Stimulated activated CD4-positive, alpha-beta T cell treated with anti-CD3 and anti-CD28 coated beads, Interleukin-1b, Interleukin-23, amount 100 ng/mL, for 1 hour (primary cell): Measurements from ENCODE around the gene AMPD1.

Experiments
- DNase-seq, 2 donors: peaks; one replicate each; pipeline ENCODE4 v3.0.0-alpha.2; 2020; ENCODE audit warnings: low read depth in 2 of 2

AMPD1 gene

GRCh38 chr1:114695430-114696058 is at the start of gene AMPD1:
Gene AMPD1, minus strand, starts transcription at chr1:114695546. Its CDS starts 75 bp downstream, at chr1:114695471.
- no peak for DNase-seq

DNA sequence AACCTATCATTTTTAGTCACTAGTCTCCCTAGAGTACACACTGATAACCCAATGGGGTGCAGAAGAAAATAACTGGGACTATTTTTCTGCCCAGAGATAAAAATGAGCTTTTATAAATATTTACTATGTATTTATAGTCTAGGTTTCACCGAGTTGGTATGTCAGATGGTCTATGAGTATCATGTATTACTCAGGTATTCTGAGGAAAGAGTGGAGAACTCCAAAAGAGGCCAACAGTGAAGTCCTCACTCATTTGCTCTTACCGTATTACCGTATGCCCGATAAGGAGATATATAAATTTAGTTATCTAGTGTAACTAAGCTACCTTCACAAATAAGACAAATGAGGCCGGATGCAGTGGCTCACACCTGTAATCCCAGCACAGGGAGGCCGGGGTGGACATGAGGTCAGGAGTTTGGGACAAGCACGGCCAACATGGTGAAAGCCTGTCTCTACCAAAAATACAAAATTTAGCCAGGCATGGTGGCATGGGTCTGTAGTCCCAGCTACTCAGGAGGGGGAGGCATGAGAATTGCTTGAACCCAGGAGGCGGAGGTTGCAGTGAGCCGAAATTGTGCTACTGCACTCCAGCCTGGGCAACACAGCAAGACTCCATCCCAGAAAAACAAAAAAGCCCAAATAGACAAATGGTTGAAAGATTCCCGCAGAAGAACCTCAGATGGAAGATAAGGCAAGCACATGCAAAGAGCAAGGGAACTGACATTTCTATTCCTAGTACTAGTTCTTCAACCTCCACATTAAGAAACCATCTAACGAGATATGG is 46.8 kb upstream of the AMPD1 start:
- DNase-seq = no peak

DNA sequence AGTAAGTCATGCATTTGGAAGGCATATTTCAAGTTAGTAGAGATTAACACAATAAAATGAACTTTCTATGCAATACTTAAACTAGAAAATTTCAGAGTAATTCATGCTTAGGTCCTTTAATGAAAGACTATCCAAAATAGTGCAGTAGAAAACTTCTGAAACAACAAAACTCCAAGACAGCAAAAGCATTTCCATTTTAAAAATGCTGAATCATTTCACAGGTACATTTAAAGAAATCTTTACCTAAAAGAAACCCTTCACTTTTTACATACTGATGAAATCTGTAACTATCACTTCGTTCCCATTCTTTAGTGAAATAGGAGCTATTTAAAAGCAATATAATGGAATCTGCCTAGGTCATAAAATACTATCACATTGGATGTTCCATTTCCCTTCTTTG is 45.0 kb upstream of the AMPD1 start:
- no peak for DNase-seq

GRCh38 chr1:114737314-114737849 is 42.0 kb upstream of the AMPD1 start:
- no peak for DNase-seq

DNA sequence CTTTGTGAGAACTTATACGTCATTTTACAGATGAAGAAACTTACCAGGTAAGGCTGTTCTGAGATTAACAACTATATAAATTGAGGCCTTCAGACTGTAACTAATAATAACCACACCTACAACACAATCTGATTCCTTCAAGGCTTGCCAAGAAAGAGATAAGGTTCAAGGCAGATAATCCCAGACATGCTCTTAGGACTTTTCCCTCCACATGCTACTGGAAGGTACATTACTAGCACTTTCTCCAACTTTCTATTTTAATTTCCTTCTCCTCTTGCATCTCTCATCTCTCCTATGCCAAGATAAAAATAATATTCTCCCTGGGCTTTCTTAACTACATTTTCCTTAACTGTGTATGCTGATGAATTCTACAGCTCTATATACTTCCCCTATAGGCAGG is 40.1 kb upstream of the AMPD1 start:
- no peak for DNase-seq

GRCh38 chr1:114729782-114730181 is 34.4 kb upstream of the AMPD1 start:
- DNase-seq = no peak

GRCh38 chr1:114728553-114728952 is 33.2 kb upstream of the AMPD1 start:
- DNase-seq = no peak

- DNase-seq = no peak
Measured at GRCh38 chr1:114725230-114725629, 29.9 kb upstream of the AMPD1 start.

DNA sequence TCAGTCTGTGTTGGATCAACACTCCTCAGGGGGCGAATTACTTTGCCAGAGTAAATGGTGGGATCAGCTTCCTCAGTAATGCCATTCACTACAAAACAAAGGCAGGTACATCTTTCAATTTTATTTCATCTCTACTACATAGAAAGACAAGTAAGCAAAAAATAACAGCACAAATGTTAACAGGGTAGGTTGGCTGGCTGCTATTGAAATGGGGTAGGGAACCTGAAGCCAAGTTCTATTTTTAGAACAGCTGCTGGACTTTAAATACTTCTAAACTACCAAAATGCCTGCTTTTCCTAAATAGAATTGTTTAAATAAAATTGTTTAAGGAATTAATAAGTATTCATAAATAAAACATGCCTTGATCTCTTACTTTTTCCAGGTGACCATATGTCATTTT is 28.6 kb upstream of the AMPD1 start:
- DNase-seq = no peak

- DNase-seq = no peak
Measured at GRCh38 chr1:114723457-114723856, 28.1 kb upstream of the AMPD1 start.

GRCh38 chr1:114720492-114720891 is 25.1 kb upstream of the AMPD1 start:
- DNase-seq = no peak

GRCh38 chr1:114719424-114719787 is 24.1 kb upstream of the AMPD1 start:
- no peak for DNase-seq

GRCh38 chr1:114718661-114719423 is 23.5 kb upstream of the AMPD1 start:
- DNase-seq = no peak

GRCh38 chr1:114716304-114717170 is 21.2 kb upstream of the AMPD1 start, which contains the start of gene NRAS:
Gene NRAS, minus strand, starts transcription at chr1:114716771. Its CDS starts 611 bp downstream, at chr1:114716160.
- DNase-seq = peak; percentile 81 to 94

- DNase-seq = no peak
Measured at GRCh38 chr1:114715952-114716303, 20.6 kb upstream of the AMPD1 start.

- no peak for DNase-seq
Measured at GRCh38 chr1:114712977-114713376, 17.6 kb upstream of the AMPD1 start.

DNA sequence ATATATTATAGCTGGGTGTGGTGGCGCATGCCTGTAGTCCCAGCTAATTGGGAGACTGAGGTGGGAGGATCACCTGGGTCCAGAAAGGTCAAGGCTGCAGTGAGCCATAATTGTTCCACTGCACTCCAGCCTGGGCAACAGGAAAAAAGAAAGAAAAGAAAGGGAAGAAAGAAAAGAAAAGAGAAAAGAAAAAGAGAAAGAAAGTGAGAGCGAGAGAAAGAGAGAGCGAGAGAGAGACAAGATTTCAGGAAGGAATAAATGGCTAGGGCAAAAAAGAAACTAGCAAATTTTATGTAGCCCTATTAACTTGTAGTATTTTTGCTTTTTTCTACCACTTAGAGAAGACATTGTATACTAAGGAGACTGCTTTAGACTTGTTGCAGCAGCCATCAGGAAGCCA is 15.0 kb upstream of the AMPD1 start:
- no peak for DNase-seq

GRCh38 chr1:114707604-114708003 is 12.3 kb upstream of the AMPD1 start:
- no peak for DNase-seq

DNA sequence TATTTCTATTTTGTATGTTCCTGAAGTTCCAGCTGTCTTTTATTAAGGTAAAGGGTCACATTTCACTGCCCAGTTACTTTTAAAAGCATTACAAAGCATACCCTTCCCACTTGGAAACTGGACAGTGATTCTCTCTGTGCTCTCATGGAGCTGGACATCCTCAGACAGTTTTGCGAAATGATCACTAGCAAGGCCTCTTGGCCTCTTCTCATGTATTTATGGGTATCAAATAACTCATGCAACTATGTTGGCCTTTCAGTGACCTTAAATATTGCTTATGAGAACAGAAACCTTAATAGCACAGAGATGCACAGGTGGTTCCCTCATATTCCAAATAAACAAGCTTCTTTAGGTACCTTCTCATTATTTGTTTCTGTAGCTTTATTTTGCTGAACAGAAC is 7.9 kb upstream of the AMPD1 start:
- no peak for DNase-seq

DNA sequence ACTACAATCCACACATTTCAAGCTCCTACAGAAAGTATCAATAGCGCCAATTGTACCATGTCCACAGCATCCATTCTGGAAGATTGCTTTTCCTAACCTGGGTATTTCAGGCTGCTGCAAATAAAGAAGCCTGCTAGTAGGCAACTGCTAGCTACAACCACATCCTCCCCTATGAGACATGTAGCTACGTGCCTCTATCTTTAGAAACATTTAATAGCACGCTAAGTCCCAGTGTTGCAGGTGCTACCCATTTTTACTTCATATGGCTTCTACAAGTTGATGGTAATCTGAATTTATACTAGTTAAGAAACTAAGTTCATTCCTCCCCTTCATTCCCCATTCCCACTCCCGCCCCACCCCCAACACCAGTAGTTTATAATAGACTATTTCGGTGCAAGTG is 7.4 kb upstream of the AMPD1 start:
- DNase-seq = no peak

DNA sequence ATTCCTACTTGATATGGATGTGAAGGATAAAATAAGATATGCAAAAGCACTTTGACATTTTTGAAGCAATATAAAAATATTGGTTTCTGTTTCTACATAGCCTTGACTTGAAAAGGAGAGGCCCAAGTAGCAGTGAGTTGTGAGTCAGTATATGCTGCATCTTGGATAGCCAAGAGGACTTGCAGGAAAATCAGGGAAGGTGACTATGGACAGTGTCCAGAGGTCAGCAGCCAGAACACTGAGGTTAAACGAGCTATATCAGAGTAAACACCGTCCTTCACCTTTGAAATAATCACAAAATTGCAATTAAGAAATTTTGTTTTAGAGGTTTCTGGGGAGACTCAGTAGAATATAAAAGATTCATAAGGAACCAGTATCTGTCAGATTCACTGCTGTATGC is 6.6 kb upstream of the AMPD1 start:
- DNase-seq = no peak
